Esophagus muscularis mucosa (tissue), 3 donors: ENCODE results near the gene TENM3.

ENCODE experiments used
- CTCF ChIP-seq, 3 experiments: fragments of 200-600 bp in 2 of 3; fragments of 450-650 bp in 1 of 3; sonication (generic) in 2 of 3; IDR thresholded peaks; one replicate each; pipeline ENCODE4 v1.5.1; 2017 to 2019; ENCODE audit warnings: antibody characterized with exemption in 3 of 3, mild to moderate bottlenecking in 2 of 3, moderate library complexity in 1 of 3
- POLR2A ChIP-seq: fragments of 450-650 bp; IDR thresholded peaks from one replicate; pipeline ENCODE4 v1.6.1; 2017; ENCODE audit warnings: antibody characterized with exemption, moderate library complexity, mild to moderate bottlenecking, low read depth

- TF ChIP-seq CTCF (IDR thresholded peaks at IDR 0.05): no peak
- TF ChIP-seq POLR2A: no peak
Measured at GRCh38 chr4:182585321-182585720, 342.1 kb downstream of the TENM3 start.
